H9 (cell line): ENCODE data around the gene METTL17. TPM values are rescaled to one million over a fixed set of nuclear protein-coding genes. Genes with fewer than 3 reads are reported as not detected.
"Not testable (repeated sequence)": the region's sequence is repeated elsewhere in the genome, so short reads cannot be mapped to it uniquely, and the experiment has no call there.

ENCODE experiments used
- DNase-seq: peaks from one replicate; pipeline ENCODE4 v3.0.0-alpha.2; 2017
- H2AFZ ChIP-seq: one replicate; pipeline ENCODE4 v1.6.1; 2013; ENCODE audit warnings: mild to moderate bottlenecking, low read length, control low read depth, moderate library complexity
- H2AK5ac ChIP-seq: 2 replicates; pipeline ENCODE4 v1.6.1; 2013; ENCODE audit warnings: low read length, control low read depth, mixed read lengths; ENCODE audit not compliant: insufficient read length
- H2BK120ac ChIP-seq: one replicate; pipeline ENCODE4 v1.6.1; 2013; ENCODE audit warnings: low read depth, mild to moderate bottlenecking, low read length, control low read depth, inconsistent platforms; ENCODE audit not compliant: poor library complexity, severe bottlenecking
- H2BK12ac ChIP-seq: 2 replicates; pipeline ENCODE4 v1.6.1; 2013; ENCODE audit warnings: low read length, control low read depth, mixed read lengths, low read depth; ENCODE audit not compliant: insufficient read length
- H2BK15ac ChIP-seq: 2 replicates; pipeline ENCODE4 v1.6.1; 2013; ENCODE audit warnings: low read depth, low read length, control low read depth
- H2BK20ac ChIP-seq: one replicate; pipeline ENCODE4 v1.6.1; 2013; ENCODE audit warnings: low read depth, mild to moderate bottlenecking, low read length, control low read depth, inconsistent platforms; ENCODE audit not compliant: poor library complexity, severe bottlenecking
- H2BK5ac ChIP-seq: 2 replicates; pipeline ENCODE4 v1.6.1; 2013; ENCODE audit warnings: low read length, control low read depth, mixed read lengths; ENCODE audit not compliant: insufficient read length
- H3K14ac ChIP-seq: 2 replicates; pipeline ENCODE4 v1.6.1; 2013; ENCODE audit warnings: low read length, control low read depth; ENCODE audit not compliant: insufficient read depth
- H3K18ac ChIP-seq: 2 replicates; pipeline ENCODE4 v1.6.1; 2013; ENCODE audit warnings: low read depth, mild to moderate bottlenecking, mixed read lengths, low read length, control low read depth; ENCODE audit not compliant: insufficient read length
- H3K23ac ChIP-seq: 2 replicates; pipeline ENCODE4 v1.6.1; 2013; ENCODE audit warnings: low read length, control low read depth, mixed read lengths, low read depth; ENCODE audit not compliant: insufficient read length
- H3K23me2 ChIP-seq: 2 replicates; pipeline ENCODE4 v1.6.1; 2013; ENCODE audit warnings: low read depth, mild to moderate bottlenecking, mixed read lengths, low read length, control low read depth; ENCODE audit not compliant: insufficient read length, poor library complexity, severe bottlenecking
- H3K27ac ChIP-seq: 2 replicates; pipeline ENCODE4 v1.5.1; 2013; ENCODE audit warnings: low read length, control low read depth, mixed read lengths, low read depth; ENCODE audit not compliant: insufficient read length
- H3K27me3 ChIP-seq: 2 replicates; pipeline ENCODE4 v1.6.1; 2013; ENCODE audit warnings: low read length, control low read depth, inconsistent platforms; ENCODE audit not compliant: insufficient read depth
- H3K4ac ChIP-seq: 2 replicates; pipeline ENCODE4 v1.6.1; 2013; ENCODE audit warnings: low read depth, mild to moderate bottlenecking, control low read depth, inconsistent platforms, low read length, moderate library complexity
- H3K4me1 ChIP-seq: 2 replicates; pipeline ENCODE4 v1.6.1; 2013; ENCODE audit warnings: low read length, control low read depth, inconsistent platforms; ENCODE audit not compliant: insufficient read depth
- H3K4me2 ChIP-seq: 2 replicates; pipeline ENCODE4 v1.6.1; 2013; ENCODE audit warnings: low read length, control low read depth, mixed read lengths; ENCODE audit not compliant: insufficient read length, insufficient read depth
- H3K56ac ChIP-seq: 2 replicates; pipeline ENCODE4 v1.6.1; 2013; ENCODE audit warnings: low read depth, mild to moderate bottlenecking, mixed read lengths, low read length, control low read depth; ENCODE audit not compliant: insufficient read length
- H3K79me1 ChIP-seq: 2 replicates; pipeline ENCODE4 v1.6.1; 2013; ENCODE audit warnings: low read depth, mild to moderate bottlenecking, moderate library complexity, low read length, control low read depth, inconsistent platforms; ENCODE audit not compliant: insufficient read depth, poor library complexity, severe bottlenecking
- H3K79me2 ChIP-seq: 2 replicates; pipeline ENCODE4 v1.6.1; 2013; ENCODE audit warnings: low read length, control low read depth, inconsistent platforms; ENCODE audit not compliant: insufficient read depth
- H3K9ac ChIP-seq: 2 replicates; pipeline ENCODE4 v1.6.1; 2013; ENCODE audit warnings: low read length, control low read depth, mixed read lengths; ENCODE audit not compliant: insufficient read length; ENCODE audit errors: extremely low read depth
- H3K9me3 ChIP-seq: one replicate; pipeline ENCODE4 v1.6.1; 2013; ENCODE audit warnings: low read depth, low read length, inconsistent platforms; ENCODE audit not compliant: control insufficient read depth
- H3T11ph ChIP-seq: one replicate; pipeline ENCODE4 v1.6.1; 2013; ENCODE audit warnings: mild to moderate bottlenecking, low read length, control low read depth, inconsistent platforms
- H4K20me1 ChIP-seq: one replicate; pipeline ENCODE4 v1.6.1; 2013; ENCODE audit not compliant: control insufficient read depth, insufficient read length, insufficient read depth
- H4K5ac ChIP-seq: 2 replicates; pipeline ENCODE4 v1.6.1; 2013; ENCODE audit warnings: low read depth, mild to moderate bottlenecking, mixed read lengths, low read length, control low read depth; ENCODE audit not compliant: insufficient read length
- H4K8ac ChIP-seq: replicated peaks from 2 replicates; pipeline ENCODE4 v1.6.1; 2013; ENCODE audit warnings: low read length, control low read depth, mixed read lengths, low read depth; ENCODE audit not compliant: insufficient read length
- H4K91ac ChIP-seq: 2 replicates; pipeline ENCODE4 v1.6.1; 2013; ENCODE audit warnings: low read depth, mild to moderate bottlenecking, moderate library complexity, mixed read lengths, low read length, control low read depth; ENCODE audit not compliant: insufficient read length
- H3K27ac Mint-ChIP-seq, 3 experiments: 2 replicates in 2 of 3; 3 replicates in 1 of 3; pipeline ENCODE4 v1.8.0; 2020 to 2021; ENCODE audit warnings: mixed read lengths in 3 of 3, mild to moderate bottlenecking in 1 of 3, moderate library complexity in 1 of 3
- H3K27me3 Mint-ChIP-seq: 2 replicates; pipeline ENCODE4 v1.8.0; 2021; ENCODE audit warnings: low read depth, mild to moderate bottlenecking, moderate library complexity, mixed read lengths
- H3K36me3 Mint-ChIP-seq, 3 experiments: 2 replicates in 2 of 3; 3 replicates in 1 of 3; pipeline ENCODE4 v1.8.0; 2020 to 2021; ENCODE audit warnings: low read depth in 3 of 3, mixed read lengths in 3 of 3; ENCODE audit not compliant: insufficient read depth in 1 of 3
- H3K4me1 Mint-ChIP-seq, 2 experiments: 2 replicates each; pipeline ENCODE4 v1.8.0; 2020; ENCODE audit warnings: mixed read lengths in 2 of 2
- H3K4me3 Mint-ChIP-seq, 2 experiments: 2 replicates in 1 of 2; 3 replicates in 1 of 2; pipeline ENCODE4 v1.8.0; 2020 to 2021; ENCODE audit warnings: mild to moderate bottlenecking in 2 of 2, mixed read lengths in 2 of 2, moderate library complexity in 1 of 2
- H3K9me3 Mint-ChIP-seq, 2 experiments: 2 replicates in 1 of 2; 3 replicates in 1 of 2; pipeline ENCODE4 v1.8.0; 2020; ENCODE audit warnings: mild to moderate bottlenecking in 2 of 2, mixed read lengths in 2 of 2, moderate library complexity in 1 of 2
- CTCF ChIP-seq: fragments of 200-600 bp; sonication (generic); conservative IDR thresholded peaks from 3 replicates; pipeline ENCODE4 v1.8.0; 2021; ENCODE audit warnings: antibody characterized with exemption, mild to moderate bottlenecking
- WGBS: extraction: QIAGEN DNeasy Blood & Tissue Kit; methylation state at CpG from one replicate; pipeline ENCODE4 v1.1.7; 2013; ENCODE audit warnings: missing lambda C conversion rate, low lambda C conversion rate, mixed read lengths; ENCODE audit not compliant: insufficient read length; ENCODE audit errors: extremely low coverage; 5-methylcytosine and 5-hydroxymethylcytosine counted together
- long read RNA-seq: library from polyadenylated mRNA; unstranded; transcript quantifications from one replicate; pipeline ENCODE4 v2.0.0, GENCODE V29; 2020
- total RNA-seq: library from RNA; stranded (reverse); gene quantifications from 2 replicates; pipeline ENCODE4 v1.2.1, GENCODE V29; 2021

Gene METTL17
- total RNA-seq, result 77.9 and 81.4 TPM in 2 replicates
- long read RNA-seq, transcript METTL17-202 (13 exons, 1,586 nt), result minor isoform, 76 of 470 reads
- long read RNA-seq, transcript METTL17-201 (14 exons, 1,749 nt), result major isoform, 227 of 470 reads
- long read RNA-seq, transcript METTL17-224 (14 exons, 1,529 nt), result minor isoform, 19 of 470 reads
- long read RNA-seq, transcript METTL17-216 (13 exons, 1,605 nt), result minor isoform, 48 of 470 reads
- long read RNA-seq, partial matches to known transcripts, result 31 of 470 reads
- long read RNA-seq, other reads (novel, unspliced or antisense), result 60 of 470 reads

DNA sequence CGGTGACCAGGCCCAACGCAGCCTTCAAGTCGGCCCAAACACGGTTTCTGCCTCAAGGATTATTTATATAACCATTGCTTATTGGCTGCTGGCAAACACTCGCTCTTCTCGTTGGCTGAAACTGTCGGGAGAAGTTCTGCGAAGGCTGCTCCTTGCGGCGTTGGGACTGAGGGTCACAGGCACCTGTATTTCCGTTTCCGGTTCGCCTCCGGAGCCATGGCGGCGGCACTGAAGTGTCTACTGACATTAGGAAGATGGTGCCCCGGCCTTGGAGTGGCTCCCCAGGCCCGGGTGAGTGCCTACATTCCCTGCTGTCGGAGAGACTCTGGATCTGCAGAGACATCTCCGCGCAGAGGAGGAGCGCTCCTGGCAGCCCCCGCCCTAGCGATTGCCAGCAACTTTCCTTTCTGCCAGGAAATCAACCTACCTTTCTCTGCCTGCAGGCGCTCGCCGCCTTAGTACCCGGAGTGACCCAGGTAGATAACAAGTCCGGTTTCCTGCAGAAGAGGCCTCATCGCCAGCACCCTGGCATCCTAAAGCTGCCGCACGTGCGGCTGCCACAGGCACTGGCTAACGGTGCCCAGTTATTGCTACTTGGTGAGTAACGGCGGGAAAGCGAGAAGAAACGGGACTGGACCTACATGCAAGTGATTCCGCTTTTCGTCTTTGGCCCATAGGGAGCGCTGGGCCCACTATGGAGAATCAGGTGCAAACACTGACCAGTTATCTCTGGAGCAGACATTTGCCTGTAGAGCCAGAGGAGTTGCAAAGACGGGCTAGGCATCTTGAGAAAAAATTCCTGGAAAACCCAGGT lies at the start of gene METTL17:
TSS of gene METTL17 (plus strand) at position 194 of the 814 bp plus-strand sequence. CDS start at position 217, 23 bp downstream.
- no peak within 1 kb of the TSS for H2BK120ac ChIP-seq
- no peak within 1 kb of the TSS for H2BK15ac ChIP-seq
- DNase-seq, result peak; percentile 96
- Mint-ChIP-seq H3K27me3 (peaks cover 6% of the 10 kb centered on the region), H3K4me1 (peaks cover 9 to 12% of the 10 kb centered on the region in 2 experiments), H3K36me3 (peaks cover 23 to 37% (median 36%) of the 10 kb centered on the region in 3 experiments; a peak in 6 of 7 replicates), H3K4me3 (peak within 1 kb of the TSS; percentile 94 to 95), H3K27ac (peak within 1 kb of the TSS; percentile 90 to 98 (median 92); a peak in 6 of 7 replicates), H3K9me3 (no peaks in the 10 kb centered on the region)
- H3T11ph ChIP-seq, result no peak within 1 kb of the TSS
- H3K79me1 ChIP-seq, result no peaks in the 10 kb centered on the region
- H4K20me1 ChIP-seq, result no peaks in the 10 kb centered on the region
- no peak within 1 kb of the TSS for H3K23ac ChIP-seq
- peaks cover 3% of the 10 kb centered on the region for H3K4me1 ChIP-seq
- no peak within 1 kb of the TSS for H3K14ac ChIP-seq
- no peak within 1 kb of the TSS for H2BK12ac ChIP-seq
- H4K5ac ChIP-seq, result no peak within 1 kb of the TSS
- no peaks in the 10 kb centered on the region for H3K9me3 ChIP-seq
- no peak within 1 kb of the TSS for H3K4ac ChIP-seq
- H3K79me2 ChIP-seq, result no peaks in the 10 kb centered on the region; the same call in 1 of the 2 replicates
- no peak within 1 kb of the TSS for H2AFZ ChIP-seq
- no peak within 1 kb of the TSS for H2AK5ac ChIP-seq
- H3K4me2 ChIP-seq, result peak within 1 kb of the TSS; percentile 70
- H4K91ac ChIP-seq, result no peak within 1 kb of the TSS
- no peak within 1 kb of the TSS for H3K27ac ChIP-seq
- no peak within 1 kb of the TSS for H2BK5ac ChIP-seq
- no peak within 1 kb of the TSS for H2BK20ac ChIP-seq
- no peak within 1 kb of the TSS for H3K56ac ChIP-seq
- peak within 1 kb of the TSS; percentile 53 for H3K9ac ChIP-seq
- no peaks in the 10 kb centered on the region for H3K27me3 ChIP-seq
- no peaks in the 10 kb centered on the region for H3K23me2 ChIP-seq
- no peak within 1 kb of the TSS for H4K8ac ChIP-seq
- H3K18ac ChIP-seq, result no peak within 1 kb of the TSS
- TF ChIP-seq CTCF, result peak; percentile 65
- no CpG with 5 or more reads among the region's 42 CpGs for WGBS

- not testable (repeated sequence) for H3K27me3 Mint-ChIP-seq, H3K23me2 ChIP-seq, H3K4me1 ChIP-seq, H4K8ac ChIP-seq, H3K9me3 Mint-ChIP-seq, H3K36me3 Mint-ChIP-seq, H3K27ac Mint-ChIP-seq, H3K79me1 ChIP-seq, H4K20me1 ChIP-seq, H3K4me3 Mint-ChIP-seq, H4K91ac ChIP-seq, H4K5ac ChIP-seq, H2AK5ac ChIP-seq, H3K27ac ChIP-seq, H2BK15ac ChIP-seq, H3T11ph ChIP-seq, H2BK12ac ChIP-seq, H3K4ac ChIP-seq, H2BK120ac ChIP-seq, H3K9ac ChIP-seq, H3K9me3 ChIP-seq, H3K4me1 Mint-ChIP-seq, H2BK5ac ChIP-seq, H3K56ac ChIP-seq, H3K14ac ChIP-seq, H3K4me2 ChIP-seq, H3K18ac ChIP-seq, H3K23ac ChIP-seq, DNase-seq, H3K27me3 ChIP-seq, H3K79me2 ChIP-seq, H2AFZ ChIP-seq, H2BK20ac ChIP-seq
- no CpG with 5 or more reads among the region's 6 CpGs for WGBS
Measured at GRCh38 chr14:20945146-20945545, 44.6 kb upstream of the METTL17 start.
